ENCODE data around the gene ZNF649. TPM values are rescaled to one million over a fixed set of nuclear protein-coding genes. Genes with fewer than 3 reads are reported as not detected.
"Not testable (repeated sequence)": the region's sequence is repeated elsewhere in the genome, so short reads cannot be mapped to it uniquely, and the experiment has no call there.

ZNF649 gene
- total and polyA plus RNA-seq, 4 experiments from 2014 or later, result 3.6 to 30.8 (median 19.4) TPM

GRCh38 chr19:51915324-51915867, 10.6 kb upstream of the ZNF649 start:
- CTCF ChIA-PET (ENCODE audit: partially characterized antibody), result interaction anchor here (0.6 kb wide), 1 partner anchor 1938 kb away, joined by 4 read pairs; no protein-coding TSS in a partner anchor
- Histone ChIP-seq H3K4me1 (ENCODE audit: insufficient read depth, low read length) (no peaks in the 10 kb centered on the region), H3K27ac (ENCODE audit: low read depth, low read length) (no peak overlapping the region), H3K27me3 (ENCODE audit: insufficient read depth, low read length) (no peaks in the 10 kb centered on the region), H3K4me3 (ENCODE audit: low read length in 2 of 2) (no peak overlapping the region), H3K36me3 (ENCODE audit: insufficient read depth, low read length) (no peaks in the 10 kb centered on the region), H3K9me3 (ENCODE audit: control insufficient read depth in 1 of 2, low read length in 2 of 2) (peaks cover 0 to 49% of the 10 kb centered on the region in 2 donors)
- H3K27me3 Mint-ChIP-seq, result peaks cover 1 to 3% of the 10 kb centered on the region in 2 donors
- intact Hi-C loops (cut with micrococcal nuclease), result no loop called here
- no peak overlapping the region for H3K4me3 Mint-ChIP-seq
- no peaks in the 10 kb centered on the region for H3K4me1 Mint-ChIP-seq
- DNase-seq, result no peak
- no peak overlapping the region for H3K27ac Mint-ChIP-seq
- H3K36me3 Mint-ChIP-seq, result peaks cover 21 to 34% of the 10 kb centered on the region in 2 donors
- POLR2A ChIA-PET (ENCODE audit: partially characterized antibody), result no interaction called here
- H3K9me3 Mint-ChIP-seq, result peaks cover 10 to 98% (median 84%) of the 10 kb centered on the region in 8 donors

- H3K4me3 Mint-ChIP-seq; H3K4me3 ChIP-seq (ENCODE audit: low read length in 2 of 2); H3K27me3 ChIP-seq (ENCODE audit: insufficient read depth, low read length); H3K9me3 ChIP-seq (ENCODE audit: control insufficient read depth in 1 of 2, low read length in 2 of 2); CTCF ChIA-PET (ENCODE audit: partially characterized antibody); H3K27ac Mint-ChIP-seq; POLR2A ChIA-PET (ENCODE audit: partially characterized antibody); DNase-seq; H3K36me3 ChIP-seq (ENCODE audit: insufficient read depth, low read length); H3K4me1 ChIP-seq (ENCODE audit: insufficient read depth, low read length); H3K27ac ChIP-seq (ENCODE audit: low read depth, low read length): not testable (repeated sequence)
- Mint-ChIP-seq H3K36me3 (peaks cover 39 to 46% of the 10 kb centered on the region in 2 donors), H3K4me1 (peaks cover 9 to 21% (median 16%) of the 10 kb centered on the region in 4 donors), H3K27me3 (peaks cover 12 to 19% of the 10 kb centered on the region in 2 donors), H3K9me3 (peaks cover 4 to 90% (median 72%) of the 10 kb centered on the region in 8 donors)
- intact Hi-C loops (cut with micrococcal nuclease), result loop anchor here (10.0 kb wide), 1 partner anchor 1427 kb away; the partner anchor contains the start of gene ZNF845
Observed at GRCh38 chr19:51907981-51908380, 3.2 kb upstream of the ZNF649 start.

DNA sequence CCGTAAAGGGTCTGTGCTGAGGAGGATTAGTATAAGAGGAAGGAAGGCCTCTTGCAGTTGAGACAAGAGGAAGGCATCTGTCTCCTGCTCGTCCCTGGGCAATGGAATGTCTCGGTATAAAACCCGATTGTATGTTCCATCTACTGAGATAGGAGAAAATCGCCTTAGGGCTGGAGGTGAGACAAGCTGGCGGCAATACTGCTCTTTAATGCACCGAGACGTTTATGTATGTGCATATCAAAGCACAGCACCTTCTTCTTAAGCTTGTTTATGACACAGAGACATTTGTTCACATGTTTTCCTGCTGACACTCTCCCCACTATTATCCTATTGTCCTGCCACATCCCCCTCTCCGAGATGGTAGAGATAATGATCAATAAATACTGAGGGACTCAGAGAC, 1.3 kb upstream of the ZNF649 start:
- H3K36me3 ChIP-seq (ENCODE audit: insufficient read depth, low read length); H3K27ac Mint-ChIP-seq; H3K4me1 ChIP-seq (ENCODE audit: insufficient read depth, low read length); H3K27ac ChIP-seq (ENCODE audit: low read depth, low read length); POLR2A ChIA-PET (ENCODE audit: partially characterized antibody); H3K4me3 ChIP-seq (ENCODE audit: low read length in 2 of 2); H3K27me3 ChIP-seq (ENCODE audit: insufficient read depth, low read length); CTCF ChIA-PET (ENCODE audit: partially characterized antibody); DNase-seq: not testable (repeated sequence)
- Mint-ChIP-seq H3K9me3 (peaks cover 7 to 91% (median 73%) of the 10 kb centered on the region in 8 donors), H3K27me3 (peaks cover 12 to 19% of the 10 kb centered on the region in 2 donors), H3K4me3 (peak overlapping the region in 2 of 8 donors; percentile 10 to 64), H3K36me3 (peaks cover 51 to 54% of the 10 kb centered on the region in 2 donors), H3K4me1 (peaks cover 13 to 26% (median 20%) of the 10 kb centered on the region in 4 donors)
- H3K9me3 ChIP-seq (ENCODE audit: control insufficient read depth in 1 of 2, low read length in 2 of 2), result peaks cover 3 to 10% of the 10 kb centered on the region in 2 donors
- intact Hi-C loops (cut with micrococcal nuclease), result loop anchor here (10.0 kb wide), 1 partner anchor 1429 kb away; the partner anchor contains the start of gene ZNF845

GRCh38 chr19:51905639-51906038, 822 bp upstream of the ZNF649 start:
- intact Hi-C loops (cut with micrococcal nuclease), result loop anchor here (1.0 to 10.0 kb wide), 5 partner anchors 22 to 1429 kb away; partner anchors contain the start of genes ZNF350, ZNF613, ZNF614 and ZNF615
- Mint-ChIP-seq H3K27me3 (peaks cover 12 to 19% of the 10 kb centered on the region in 2 donors), H3K4me1 (peaks cover 13 to 29% (median 20%) of the 10 kb centered on the region in 4 donors), H3K4me3 (peak overlapping the region in 3 of 8 donors; percentile 17 to 99 (median 20)), H3K36me3 (peaks cover 55 to 58% of the 10 kb centered on the region in 2 donors), H3K9me3 (peaks cover 7 to 92% (median 75%) of the 10 kb centered on the region in 8 donors)
- DNase-seq; H3K4me1 ChIP-seq (ENCODE audit: insufficient read depth, low read length); H3K27me3 ChIP-seq (ENCODE audit: insufficient read depth, low read length); H3K36me3 ChIP-seq (ENCODE audit: insufficient read depth, low read length); H3K27ac Mint-ChIP-seq; POLR2A ChIA-PET (ENCODE audit: partially characterized antibody); H3K27ac ChIP-seq (ENCODE audit: low read depth, low read length); H3K4me3 ChIP-seq (ENCODE audit: low read length in 2 of 2); CTCF ChIA-PET (ENCODE audit: partially characterized antibody): not testable (repeated sequence)
- peaks cover 3 to 15% of the 10 kb centered on the region in 2 donors for H3K9me3 ChIP-seq (ENCODE audit: control insufficient read depth in 1 of 2, low read length in 2 of 2)

DNA sequence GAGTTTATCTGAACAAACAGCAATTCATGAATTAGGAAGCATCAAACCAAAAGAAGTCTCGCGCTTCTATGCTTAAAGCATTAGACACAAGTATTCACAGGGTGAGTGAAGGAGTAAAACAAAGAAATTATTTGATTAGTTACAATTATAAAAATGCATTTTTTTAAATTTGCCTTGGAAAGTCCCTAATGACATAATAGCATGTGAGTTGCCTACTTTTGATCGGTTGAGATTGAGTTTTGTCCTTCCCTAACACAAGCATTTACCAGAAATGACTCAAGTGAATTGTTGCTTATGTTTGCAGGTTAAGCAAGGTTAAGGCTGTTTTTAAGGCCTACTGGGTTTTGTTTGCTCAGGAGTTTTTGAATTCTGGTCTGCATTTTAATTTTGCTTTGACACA, 389 bp upstream of the ZNF649 start:
- H3K27ac Mint-ChIP-seq, result peak overlapping the region in 6 of 7 donors; percentile 84 to 99 (median 96)
- Histone ChIP-seq H3K9me3 (ENCODE audit: control insufficient read depth in 1 of 2, low read length in 2 of 2) (peaks cover 3 to 19% of the 10 kb centered on the region in 2 donors), H3K27ac (ENCODE audit: low read depth, low read length) (no peak overlapping the region), H3K4me3 (ENCODE audit: low read length in 2 of 2) (peak overlapping the region; percentile 83 to 92), H3K27me3 (ENCODE audit: insufficient read depth, low read length) (no peaks in the 10 kb centered on the region), H3K4me1 (ENCODE audit: insufficient read depth, low read length) (peaks cover 9% of the 10 kb centered on the region), H3K36me3 (ENCODE audit: insufficient read depth, low read length) (peaks cover 1% of the 10 kb centered on the region)
- H3K4me3 Mint-ChIP-seq, result peak overlapping the region; percentile 97 to 100 (median 99)
- H3K9me3 Mint-ChIP-seq, result peaks cover 7 to 92% (median 75%) of the 10 kb centered on the region in 8 donors
- peaks cover 59 to 60% of the 10 kb centered on the region in 2 donors for H3K36me3 Mint-ChIP-seq
- peaks cover 11 to 17% of the 10 kb centered on the region in 2 donors for H3K27me3 Mint-ChIP-seq
- H3K4me1 Mint-ChIP-seq, result peaks cover 13 to 33% (median 20%) of the 10 kb centered on the region in 4 donors
- POLR2A ChIA-PET (ENCODE audit: partially characterized antibody), result interaction anchor here (1.0 to 1.4 kb wide), 2 partner anchors 21 to 143 kb away, joined by 4 read pairs; partner anchors contain the start of gene ZNF432
- CTCF ChIA-PET (ENCODE audit: partially characterized antibody), result no interaction called here
- intact Hi-C loops (cut with micrococcal nuclease), result loop anchor here (1.0 to 10.0 kb wide), 5 partner anchors 22 to 1430 kb away; partner anchors contain the start of genes ZNF350, ZNF613, ZNF614 and ZNF615
- no peak for DNase-seq

GRCh38 chr19:51903192-51903591, 1.6 kb downstream of the ZNF649 start:
- ChIA-PET POLR2A (ENCODE audit: partially characterized antibody) (interaction anchor here (0.7 to 1.5 kb wide), 3 partner anchors 17 to 84 kb away, joined by 3 read pairs; partner anchors contain the start of genes ZNF350 and ZNF613), CTCF (ENCODE audit: partially characterized antibody) (no interaction called here)
- Histone ChIP-seq H3K27me3 (ENCODE audit: insufficient read depth, low read length) (no peaks in the 10 kb centered on the region), H3K4me1 (ENCODE audit: insufficient read depth, low read length) (peaks cover 9% of the 10 kb centered on the region), H3K27ac (ENCODE audit: low read depth, low read length) (no peak overlapping the region), H3K36me3 (ENCODE audit: insufficient read depth, low read length) (peaks cover 19% of the 10 kb centered on the region), H3K9me3 (ENCODE audit: control insufficient read depth in 1 of 2, low read length in 2 of 2) (peaks cover 6 to 34% of the 10 kb centered on the region in 2 donors), H3K4me3 (ENCODE audit: low read length in 2 of 2) (no peak overlapping the region)
- Mint-ChIP-seq H3K4me3 (peak overlapping the region; percentile 51 to 100 (median 76)), H3K9me3 (peaks cover 7 to 93% (median 77%) of the 10 kb centered on the region in 8 donors), H3K27ac (no peak overlapping the region), H3K4me1 (peaks cover 13 to 35% (median 21%) of the 10 kb centered on the region in 4 donors), H3K36me3 (peaks cover 65 to 68% of the 10 kb centered on the region in 2 donors), H3K27me3 (peaks cover 4 to 10% of the 10 kb centered on the region in 2 donors)
- intact Hi-C loops (cut with micrococcal nuclease), result loop anchor here (10.0 kb wide), 1 partner anchor 1432 kb away; the partner anchor contains the start of gene ZNF845
- no peak for DNase-seq

- intact Hi-C loops (cut with micrococcal nuclease), result loop anchor here (10.0 kb wide), 1 partner anchor 1433 kb away; the partner anchor contains the start of gene ZNF845
- peaks cover 13 to 35% (median 21%) of the 10 kb centered on the region in 4 donors for H3K4me1 Mint-ChIP-seq
- POLR2A ChIA-PET (ENCODE audit: partially characterized antibody), result interaction anchor here (1.6 kb wide), 1 partner anchor 13 kb away, joined by 3 read pairs; no protein-coding TSS in a partner anchor
- Histone ChIP-seq H3K27me3 (ENCODE audit: insufficient read depth, low read length) (no peaks in the 10 kb centered on the region), H3K4me3 (ENCODE audit: low read length in 2 of 2) (no peak overlapping the region), H3K9me3 (ENCODE audit: control insufficient read depth in 1 of 2, low read length in 2 of 2) (peaks cover 9 to 42% of the 10 kb centered on the region in 2 donors), H3K27ac (ENCODE audit: low read depth, low read length) (no peak overlapping the region), H3K36me3 (ENCODE audit: insufficient read depth, low read length) (peaks cover 32% of the 10 kb centered on the region), H3K4me1 (ENCODE audit: insufficient read depth, low read length) (peaks cover 9% of the 10 kb centered on the region)
- H3K9me3 Mint-ChIP-seq, result peaks cover 3 to 94% (median 77%) of the 10 kb centered on the region in 8 donors
- peak overlapping the region in 1 of 8 donors; percentile 31 for H3K4me3 Mint-ChIP-seq
- peaks cover 0 to 2% of the 10 kb centered on the region in 2 donors for H3K27me3 Mint-ChIP-seq
- CTCF ChIA-PET (ENCODE audit: partially characterized antibody), result no interaction called here
- H3K27ac Mint-ChIP-seq, result no peak overlapping the region
- peaks cover 70 to 78% of the 10 kb centered on the region in 2 donors for H3K36me3 Mint-ChIP-seq
- DNase-seq, result no peak
Observed at GRCh38 chr19:51901860-51902259, 3.0 kb downstream of the ZNF649 start.

Measured in CD4-positive, alpha-beta memory T cell (primary cell).